GM18511 (cell line): ENCODE measurements around the gene GTPBP1.

Experiments
- ATAC-seq: cut with Tn5 transposase; IDR thresholded peaks from one replicate; pipeline ENCODE4 v1.9.1; 2021; ENCODE audit warnings: mild to moderate bottlenecking, moderate library complexity; ENCODE audit not compliant: unreplicated experiment

GTPBP1 gene

GRCh38 chr22:38756711-38757463, 51.1 kb downstream of the GTPBP1 start:
- no peak for ATAC-seq

- no peak for ATAC-seq
Measured at GRCh38 chr22:38757464-38757757, 51.7 kb downstream of the GTPBP1 start.

- no peak for ATAC-seq
Measured at GRCh38 chr22:38758276-38758945, 52.7 kb downstream of the GTPBP1 start.

GRCh38 chr22:38759005-38759404, 53.3 kb downstream of the GTPBP1 start:
- no peak for ATAC-seq

GRCh38 chr22:38760477-38761201, 54.9 kb downstream of the GTPBP1 start:
- no peak for ATAC-seq

GRCh38 chr22:38761202-38762162, 55.7 kb downstream of the GTPBP1 start:
- ATAC-seq = no peak

GRCh38 chr22:38762551-38762983, 56.8 kb downstream of the GTPBP1 start:
- ATAC-seq = no peak

- no peak for ATAC-seq
Measured at GRCh38 chr22:38766076-38766777, 60.5 kb downstream of the GTPBP1 start.

- no peak for ATAC-seq
Measured at GRCh38 chr22:38767313-38767712, 61.6 kb downstream of the GTPBP1 start.

- no peak for ATAC-seq
Measured at GRCh38 chr22:38768036-38768435, 62.3 kb downstream of the GTPBP1 start.

- no peak for ATAC-seq
Measured at GRCh38 chr22:38770257-38770949, 64.7 kb downstream of the GTPBP1 start.

- ATAC-seq = no peak
Measured at GRCh38 chr22:38772623-38772873, 66.8 kb downstream of the GTPBP1 start.

- no peak for ATAC-seq
Measured at GRCh38 chr22:38773363-38773946, 67.7 kb downstream of the GTPBP1 start.

GRCh38 chr22:38774496-38775166, 68.9 kb downstream of the GTPBP1 start:
- ATAC-seq = no peak

- no peak for ATAC-seq
Measured at GRCh38 chr22:38775656-38776055, 69.9 kb downstream of the GTPBP1 start.

GRCh38 chr22:38776086-38776485, 70.3 kb downstream of the GTPBP1 start:
- no peak for ATAC-seq

GRCh38 chr22:38777087-38777671, 71.4 kb downstream of the GTPBP1 start:
- no peak for ATAC-seq

- ATAC-seq = no peak
Measured at GRCh38 chr22:38781033-38781432, 75.3 kb downstream of the GTPBP1 start.
